Measurements from ENCODE around the gene ZNF135.

The ZNF135 gene

DNA sequence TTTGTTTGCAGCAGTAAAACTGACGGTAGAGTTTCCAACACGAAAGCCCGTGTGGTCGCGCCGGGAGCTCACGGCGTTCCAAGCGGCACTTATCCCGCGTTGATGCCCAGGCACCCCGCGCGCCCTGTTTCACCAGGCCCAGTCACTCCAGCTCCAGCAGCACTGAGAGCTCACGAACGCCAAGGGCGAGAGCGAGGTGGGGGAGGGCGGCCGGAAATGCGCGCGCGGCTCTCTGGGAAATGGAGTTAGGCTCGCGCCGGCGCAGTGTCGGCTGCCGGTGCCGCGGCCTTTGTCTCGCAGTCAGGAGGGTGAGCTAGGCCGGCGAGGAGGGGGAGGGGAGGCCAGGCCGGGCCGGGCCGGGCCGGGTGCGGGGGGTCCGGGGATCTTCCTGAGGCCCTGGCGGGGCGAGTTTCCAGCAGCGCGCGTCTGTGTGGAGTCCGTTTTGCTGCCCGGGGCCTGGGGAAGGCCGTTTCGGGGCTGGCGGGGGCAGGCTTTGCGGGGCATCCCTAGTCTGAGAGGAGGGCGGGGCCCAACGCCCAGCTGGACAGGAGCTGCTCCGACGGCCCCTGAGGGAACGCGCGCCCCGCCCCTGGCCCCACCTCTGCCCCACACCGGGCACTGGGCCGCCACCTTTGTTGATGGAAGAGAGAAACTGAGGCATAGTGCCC, at the start of gene ZNF135:
ZNF135 (plus strand) TSS at position 280 of the 668 bp plus-strand sequence. CDS start 721 bp downstream, outside the sequence.
- DNase-seq (ENCODE audit: low read depth in 2 of 3, low spot score in 1 of 3) = peak; percentile 13 to 37 (median 30)

DNA sequence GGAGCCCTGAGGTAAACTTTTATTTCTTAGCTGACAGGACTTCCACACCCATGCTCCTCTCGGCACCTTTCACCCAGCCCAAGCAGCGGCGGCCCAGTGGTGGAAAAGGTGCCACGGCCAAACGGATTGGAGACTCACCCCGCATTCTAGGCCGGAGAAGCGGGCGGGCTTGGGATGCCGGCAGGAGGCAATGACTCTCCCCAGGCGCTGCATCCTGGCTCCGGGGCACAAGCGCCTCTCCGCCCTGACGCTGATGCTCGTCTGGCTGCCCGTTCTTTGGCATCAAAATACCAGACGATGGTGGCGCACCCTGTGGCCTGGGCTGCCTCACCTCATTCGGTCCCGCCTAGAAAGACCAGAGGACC, 49.8 kb upstream of the ZNF135 start:
- DNase-seq (ENCODE audit: low read depth in 2 of 3, low spot score in 1 of 3) = no peak

DNA sequence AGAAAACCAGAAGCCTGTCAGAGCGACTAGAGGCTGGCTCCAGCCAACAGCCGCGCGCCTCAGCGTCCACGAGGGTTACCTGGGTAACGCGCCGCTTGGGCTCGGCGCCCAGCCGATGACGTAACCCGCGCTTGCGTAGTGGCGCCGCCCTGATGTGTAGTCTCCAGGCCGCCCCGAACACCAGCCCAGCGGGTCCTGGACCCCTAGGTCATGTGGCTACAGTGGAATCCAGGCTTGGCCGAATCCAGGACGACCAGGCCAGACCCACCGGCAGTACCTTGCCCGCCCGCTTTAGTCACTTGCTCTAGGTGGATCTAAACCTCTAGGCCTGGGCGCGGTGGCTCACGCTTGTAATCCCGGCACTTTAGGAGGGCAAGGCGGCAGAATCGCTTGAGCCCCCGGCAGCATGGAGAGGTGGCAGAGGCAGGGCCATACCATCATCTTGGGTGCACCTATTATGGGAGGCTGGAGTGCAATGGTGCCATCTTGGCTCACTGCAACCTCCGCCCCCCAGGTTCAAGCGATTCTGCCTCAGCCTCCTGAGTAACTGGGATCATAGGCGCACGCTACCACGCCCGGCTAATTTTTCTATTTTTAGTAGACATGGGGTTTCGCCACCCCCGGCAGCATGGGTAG, 49.3 kb upstream of the ZNF135 start:
- DNase-seq (ENCODE audit: low read depth in 2 of 3, low spot score in 1 of 3) = peak; percentile 29 to 41 (median 37)

DNA sequence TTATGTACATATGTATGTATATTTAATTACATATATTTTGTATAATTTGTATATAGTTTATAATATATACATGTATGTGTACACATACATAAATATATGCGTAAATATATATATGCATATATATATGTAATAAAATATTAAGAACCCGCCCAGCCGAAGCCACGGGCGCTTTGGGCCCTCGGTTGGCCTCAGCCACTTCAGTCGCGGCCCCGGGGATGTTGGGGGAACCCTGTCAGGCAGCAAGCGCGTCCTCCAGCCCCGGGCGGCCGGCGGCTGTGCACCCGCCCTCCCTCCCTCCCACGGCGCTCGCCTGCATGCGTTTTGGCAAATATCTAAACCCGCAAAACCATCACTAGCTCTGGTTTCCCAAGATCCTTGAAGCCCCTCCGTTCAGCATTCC, 48.6 kb upstream of the ZNF135 start:
- DNase-seq (ENCODE audit: low read depth in 2 of 3, low spot score in 1 of 3) = no peak

DNA sequence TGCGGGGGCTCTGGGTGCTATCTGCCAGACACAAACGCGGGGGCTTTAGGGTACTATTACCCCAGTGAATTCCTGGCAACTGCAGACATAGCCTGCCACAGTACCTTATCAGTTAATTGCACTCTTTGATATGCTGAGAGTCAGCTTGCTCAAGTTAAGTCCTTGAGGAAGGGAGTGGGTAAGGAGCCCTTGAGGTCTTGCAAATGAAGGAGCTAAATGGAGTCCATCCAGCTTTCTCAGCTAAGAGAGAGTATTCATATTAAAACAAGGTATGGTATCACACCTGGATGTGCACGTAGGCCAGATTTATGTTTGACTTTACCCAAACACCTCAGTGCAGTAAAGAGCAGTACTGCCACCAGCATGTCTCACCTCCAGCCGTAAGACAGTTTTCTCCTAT, 44.9 kb upstream of the ZNF135 start:
- no peak for DNase-seq (ENCODE audit: low read depth in 2 of 3, low spot score in 1 of 3)

DNA sequence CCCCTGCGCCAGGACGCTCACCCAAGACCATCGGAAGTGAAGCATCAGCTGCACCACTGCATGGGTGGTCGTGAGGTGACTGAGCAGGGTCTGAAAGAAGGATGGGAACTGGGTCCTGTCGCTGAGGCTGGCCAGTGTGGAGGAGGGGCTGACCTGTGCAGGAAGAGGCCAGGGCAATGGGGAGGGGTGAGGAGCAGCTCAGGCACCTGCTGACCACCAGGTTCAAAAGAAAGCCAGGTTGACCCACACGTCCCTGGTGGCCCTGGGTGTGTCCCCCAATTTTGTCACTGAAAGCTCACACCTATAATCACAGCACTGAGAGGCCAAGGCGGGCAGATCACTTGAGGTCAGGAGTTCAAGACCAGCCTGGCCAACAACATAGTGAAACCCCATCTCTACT, 39.0 kb upstream of the ZNF135 start:
- no peak for DNase-seq (ENCODE audit: low read depth in 2 of 3, low spot score in 1 of 3)

DNA sequence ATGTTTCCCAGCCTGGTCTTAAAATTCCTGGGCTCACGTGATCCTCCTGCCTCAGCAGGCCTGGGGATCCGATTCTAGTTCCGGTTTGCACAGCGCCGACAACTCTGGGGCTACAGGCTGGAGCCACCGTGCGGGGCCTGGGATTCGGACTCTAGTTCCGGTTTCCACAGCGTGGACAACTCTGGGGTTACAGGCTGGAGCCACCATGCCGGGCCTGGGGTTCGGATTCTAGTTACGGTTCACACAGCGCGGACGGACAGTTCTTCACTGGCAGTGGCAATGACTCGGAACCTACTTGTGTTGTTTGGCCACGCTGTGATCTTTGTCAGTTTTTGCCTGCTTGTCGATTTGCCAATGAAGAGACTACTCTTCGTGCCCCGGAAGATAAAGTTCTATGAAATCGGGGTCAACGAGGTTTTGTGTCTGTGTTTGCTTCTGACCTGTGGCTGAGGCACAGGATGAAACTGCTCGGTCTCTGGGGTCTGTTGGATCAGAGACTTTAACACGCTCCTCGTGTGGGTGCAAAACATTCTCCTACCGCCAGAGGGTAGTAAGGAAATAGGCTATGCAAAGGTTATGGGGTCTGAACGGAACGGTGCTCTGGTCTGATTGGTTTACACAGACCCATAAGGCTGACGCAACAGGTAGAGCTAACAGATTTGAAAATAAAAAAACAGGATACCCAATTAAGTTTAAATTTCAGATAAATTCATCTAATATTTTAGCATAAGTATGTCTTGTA, 37.4 kb upstream of the ZNF135 start:
- peak in 2 of 3 donors; percentile 10 to 12 for DNase-seq (ENCODE audit: low read depth in 2 of 3, low spot score in 1 of 3)

DNA sequence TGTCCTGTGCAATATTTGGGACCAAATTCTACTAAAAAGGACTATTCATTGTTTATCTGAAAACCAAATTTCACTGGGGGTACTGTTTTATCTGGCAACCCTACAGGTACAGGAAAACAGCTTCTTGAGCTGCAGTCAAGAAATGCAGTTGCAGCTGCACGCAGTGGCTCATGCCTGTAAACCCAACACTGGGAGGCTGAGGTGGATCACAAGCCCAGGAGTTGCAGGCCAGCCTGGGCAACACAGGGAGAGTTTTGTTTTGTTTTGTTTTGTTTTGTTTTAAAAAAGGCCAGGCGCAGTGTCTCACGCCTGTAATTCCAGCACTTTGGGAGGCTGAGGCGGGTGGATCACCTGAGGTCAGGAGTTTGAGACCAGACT, 36.8 kb upstream of the ZNF135 start:
- no peak for DNase-seq (ENCODE audit: low read depth in 2 of 3, low spot score in 1 of 3)

DNA sequence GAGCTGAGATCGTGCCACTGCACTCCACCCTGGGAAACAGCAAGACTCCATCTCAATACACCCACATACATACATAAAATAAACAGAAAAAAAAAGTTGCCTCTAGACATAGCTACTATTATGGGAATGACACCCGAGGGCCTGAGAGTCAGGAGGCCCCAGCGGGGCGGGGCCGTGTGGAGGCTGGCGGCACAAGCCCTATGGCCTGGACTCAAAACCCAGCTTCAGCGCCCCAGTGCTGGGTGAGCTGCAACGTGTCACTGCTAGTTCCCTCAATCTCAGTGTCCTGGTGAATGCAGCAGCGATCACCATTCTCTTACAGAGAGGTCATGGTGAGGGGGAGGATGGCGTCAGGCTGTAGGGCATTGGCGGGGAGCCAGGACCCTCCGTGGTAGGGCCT, 34.4 kb upstream of the ZNF135 start:
- DNase-seq (ENCODE audit: low read depth in 2 of 3, low spot score in 1 of 3) = no peak

DNA sequence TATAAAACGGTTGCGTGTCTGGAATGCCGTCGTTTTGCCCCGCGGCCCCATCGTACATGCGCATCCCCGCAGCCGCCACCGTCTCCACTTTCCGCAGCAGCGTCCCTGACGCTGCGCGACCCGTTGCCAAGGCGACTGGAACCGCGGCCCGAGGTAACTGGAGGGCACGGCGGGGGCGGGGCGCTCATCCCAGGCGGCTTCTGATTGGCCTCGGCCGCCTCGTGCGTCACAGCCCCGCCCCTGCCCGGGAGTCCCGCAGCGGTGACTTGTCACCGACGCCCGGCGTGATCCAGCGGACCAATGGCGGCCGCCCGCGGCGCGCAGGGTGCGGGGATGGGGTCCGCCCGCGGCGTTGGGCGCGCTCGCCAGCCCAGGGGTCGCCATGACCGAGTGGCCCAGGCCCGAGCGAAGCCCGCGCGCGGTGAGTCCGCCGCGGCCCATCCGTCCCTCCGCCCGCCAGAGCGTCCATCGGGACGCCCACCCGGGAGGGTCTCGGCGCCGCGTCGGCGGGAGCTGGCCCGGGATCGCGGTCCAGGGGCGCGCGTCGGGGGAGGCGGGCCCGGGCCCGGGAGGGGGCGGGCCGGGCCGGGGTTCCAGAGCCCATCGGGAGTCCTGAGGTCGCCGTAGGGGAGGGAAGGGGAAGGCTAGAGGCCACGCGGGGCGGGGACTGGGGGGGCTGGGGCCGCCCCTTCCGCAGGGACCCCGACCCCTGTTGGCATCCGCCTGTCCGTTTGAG, 25.2 kb upstream of the ZNF135 start, which contains the start of gene ZSCAN1:
ZSCAN1 (plus strand) TSS at position 285 of the 736 bp plus-strand sequence. CDS start 3,812 bp downstream, outside the sequence.
- DNase-seq (ENCODE audit: low read depth in 2 of 3, low spot score in 1 of 3) = peak in 1 of 3 donors; percentile 24

DNA sequence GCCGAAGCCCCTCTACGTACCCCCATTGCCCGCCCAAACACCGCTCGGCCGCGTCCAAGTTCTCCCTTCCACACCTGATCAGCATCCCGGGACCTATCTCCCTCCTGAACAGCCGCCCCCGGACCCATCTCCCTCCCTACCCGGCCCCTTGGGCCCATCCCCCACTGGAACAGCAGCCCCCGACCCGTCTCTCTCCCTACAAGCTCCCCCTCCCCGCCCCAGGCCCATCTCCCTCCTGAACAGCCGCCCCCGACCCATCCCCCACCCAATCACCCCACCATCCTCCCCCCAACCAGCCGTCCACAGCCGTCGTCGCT, 24.6 kb upstream of the ZNF135 start:
- DNase-seq (ENCODE audit: low read depth in 2 of 3, low spot score in 1 of 3) = no peak

DNA sequence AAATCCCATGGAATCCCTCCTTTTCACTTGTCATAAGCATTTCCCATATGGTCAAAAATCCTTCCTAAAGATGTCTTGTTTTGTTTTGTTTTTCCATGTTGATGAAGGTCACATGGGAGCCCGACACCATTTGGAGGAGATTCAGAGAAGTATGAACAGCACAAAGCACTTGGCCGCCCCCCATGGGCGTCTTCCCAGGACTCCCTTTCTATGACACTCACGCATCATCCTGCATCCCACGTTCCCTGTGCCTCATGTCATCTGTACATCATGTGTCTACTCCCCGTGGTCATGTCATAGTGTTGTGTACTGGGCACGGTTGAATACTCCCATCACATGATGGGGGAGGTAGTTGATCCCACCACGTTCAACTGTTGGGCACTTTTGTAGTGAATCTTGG, 23.2 kb upstream of the ZNF135 start:
- no peak for DNase-seq (ENCODE audit: low read depth in 2 of 3, low spot score in 1 of 3)

DNA sequence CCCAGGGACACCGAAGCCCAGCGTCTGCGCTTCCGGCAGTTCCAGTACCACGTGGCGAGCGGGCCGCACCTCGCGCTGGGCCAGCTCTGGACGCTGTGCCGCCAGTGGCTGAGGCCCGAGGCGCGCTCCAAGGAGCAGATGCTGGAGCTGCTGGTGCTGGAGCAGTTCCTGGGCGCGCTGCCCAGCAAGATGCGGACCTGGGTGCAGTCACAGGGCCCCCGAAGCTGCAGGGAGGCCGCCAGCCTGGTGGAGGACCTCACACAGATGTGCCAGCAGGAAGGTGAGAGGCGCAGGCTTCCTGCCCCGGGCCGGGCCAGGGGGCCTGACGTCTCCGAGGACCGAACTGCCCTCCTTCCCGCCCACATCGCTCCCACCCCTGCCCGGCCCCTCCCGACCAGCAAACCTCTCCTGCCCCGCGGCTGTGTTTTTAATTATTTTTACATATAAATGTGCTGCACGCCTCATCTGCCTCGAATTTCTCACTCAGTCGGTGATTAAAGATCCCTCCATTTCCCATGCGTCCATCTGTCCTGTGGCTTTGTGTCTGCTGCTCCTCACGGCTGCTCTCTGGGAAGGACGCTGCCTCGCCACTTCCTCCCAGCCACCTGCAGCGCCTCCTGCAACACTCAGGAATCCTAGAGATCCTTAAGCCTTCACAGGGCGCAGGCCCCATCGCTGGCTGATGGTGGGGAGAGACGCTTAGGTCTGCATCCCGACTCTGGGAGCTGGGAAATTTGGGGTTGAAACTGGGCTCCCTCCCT, 21.0 kb upstream of the ZNF135 start:
- no peak for DNase-seq (ENCODE audit: low read depth in 2 of 3, low spot score in 1 of 3)

DNA sequence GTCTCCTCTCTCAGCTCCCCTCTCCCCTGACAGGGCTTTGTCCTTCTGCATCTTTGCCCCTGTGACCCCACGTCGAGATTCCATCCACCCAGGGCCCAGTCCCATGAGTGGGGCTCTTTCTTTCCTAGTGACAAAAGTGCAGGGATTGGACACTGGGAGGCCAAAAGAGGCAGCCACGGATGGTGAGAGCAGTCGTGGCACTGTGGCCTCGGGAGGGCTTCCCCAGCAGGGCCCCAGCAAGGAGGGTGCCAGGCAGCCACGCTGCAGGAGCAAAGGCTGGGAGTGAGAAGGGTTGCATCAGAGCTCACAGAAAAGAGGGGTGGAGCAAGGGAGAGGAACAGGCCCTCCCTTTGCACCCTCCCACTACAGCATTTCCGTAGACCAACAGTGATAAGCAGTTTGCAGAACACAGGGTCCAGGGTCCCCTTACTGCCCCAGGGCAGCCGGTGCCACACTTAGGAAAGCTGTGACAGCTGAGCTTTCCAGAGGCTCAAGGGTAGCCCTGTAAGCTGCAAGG, 20.3 kb upstream of the ZNF135 start:
- DNase-seq (ENCODE audit: low read depth in 2 of 3, low spot score in 1 of 3) = no peak

DNA sequence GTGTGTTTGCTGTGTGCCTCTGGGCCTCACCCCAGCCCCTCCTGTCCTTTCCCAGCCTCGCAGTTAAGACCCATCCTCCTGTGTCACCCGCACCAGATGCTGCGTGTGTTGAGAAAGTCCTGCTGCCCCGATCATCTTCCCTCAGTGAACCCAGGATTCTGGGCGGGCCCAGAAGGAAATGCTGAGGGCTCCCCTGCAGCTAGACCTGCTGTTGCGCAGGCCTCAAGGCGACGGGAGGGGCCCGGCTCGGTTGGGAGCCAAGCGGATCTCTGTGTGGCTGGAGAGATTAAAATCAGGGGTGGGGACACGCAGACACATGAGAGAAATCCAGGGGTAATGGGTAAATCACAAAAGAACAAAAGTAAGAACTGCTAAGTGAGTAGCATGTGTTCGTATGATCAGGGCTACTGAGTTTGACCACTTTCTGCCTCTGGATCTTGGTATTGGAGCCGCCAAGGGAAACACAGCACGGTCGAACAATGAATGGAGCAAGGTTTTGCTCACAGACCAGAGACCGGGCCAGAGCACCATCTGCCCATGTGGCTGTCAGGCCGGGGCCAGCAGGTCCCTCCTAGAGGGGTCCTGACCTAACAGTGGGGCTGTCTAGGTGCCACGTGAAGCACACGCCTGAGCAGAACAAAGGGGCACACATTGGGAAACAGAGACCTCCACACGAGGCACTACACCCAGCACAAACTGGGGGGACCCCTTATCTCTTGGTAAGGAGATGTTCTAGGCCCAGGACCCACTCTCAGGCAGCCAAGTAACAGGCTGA, 18.1 kb upstream of the ZNF135 start:
- no peak for DNase-seq (ENCODE audit: low read depth in 2 of 3, low spot score in 1 of 3)

DNA sequence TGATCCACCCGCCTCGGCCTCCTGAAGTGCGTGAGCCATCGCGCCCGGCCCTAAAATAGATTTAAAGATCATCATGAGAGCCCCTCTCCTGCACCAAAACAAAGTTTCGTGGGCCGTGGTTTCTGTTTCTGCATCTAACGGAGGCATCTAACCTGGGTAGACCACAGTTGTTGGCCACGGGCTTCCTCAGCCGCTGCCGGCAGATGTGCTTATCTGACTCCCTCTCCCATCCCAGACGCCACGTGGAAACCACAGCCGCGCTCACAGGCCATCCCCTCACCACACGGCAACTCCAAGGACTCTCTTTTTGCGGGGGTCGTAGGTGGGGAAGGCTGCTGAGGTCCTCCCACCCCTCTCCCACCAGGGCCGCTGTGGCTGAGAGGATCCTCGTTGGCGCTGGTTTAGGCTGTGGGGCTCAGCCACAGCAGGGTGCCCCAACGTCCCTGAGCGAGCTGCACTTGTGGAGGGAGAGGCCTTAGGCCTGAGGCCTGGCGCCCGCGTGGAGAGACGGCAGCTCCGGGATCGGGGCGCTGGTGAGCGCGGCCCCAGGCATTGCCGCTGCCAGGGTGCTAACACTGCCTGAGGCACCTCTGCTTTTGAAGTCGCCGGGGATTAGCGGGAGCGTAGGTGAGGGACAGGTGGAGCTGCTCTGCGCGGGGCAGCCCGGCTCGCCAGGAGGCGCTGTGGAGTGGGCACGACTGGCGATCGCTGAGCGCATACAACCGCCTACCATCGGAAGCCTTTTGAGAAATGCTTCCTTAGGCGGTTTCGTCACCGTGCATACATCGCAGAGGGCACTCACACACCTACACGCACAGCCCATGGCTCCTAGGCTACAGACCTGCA, 16.4 kb upstream of the ZNF135 start:
- no peak for DNase-seq (ENCODE audit: low read depth in 2 of 3, low spot score in 1 of 3)

DNA sequence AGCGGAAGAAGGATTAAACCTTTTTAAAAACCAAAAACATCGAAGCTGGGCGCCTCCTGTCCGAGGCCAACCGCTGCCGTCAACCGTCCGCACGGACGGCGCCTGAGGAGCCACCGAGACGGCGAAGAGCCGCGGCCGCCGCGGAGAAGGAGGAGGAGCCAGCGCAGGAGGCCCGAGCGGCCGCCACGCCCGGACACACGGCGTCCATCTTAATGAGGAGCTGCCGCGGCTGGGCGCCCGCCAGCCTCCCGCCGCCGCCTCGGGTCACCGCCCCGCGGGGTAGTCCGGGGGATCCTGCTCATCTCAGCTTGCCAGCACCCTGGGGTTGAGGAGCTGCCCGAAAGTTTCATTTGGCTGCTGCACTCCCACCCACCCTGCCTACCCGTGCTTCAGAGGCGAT, 14.7 kb upstream of the ZNF135 start:
- no peak for DNase-seq (ENCODE audit: low read depth in 2 of 3, low spot score in 1 of 3)

DNA sequence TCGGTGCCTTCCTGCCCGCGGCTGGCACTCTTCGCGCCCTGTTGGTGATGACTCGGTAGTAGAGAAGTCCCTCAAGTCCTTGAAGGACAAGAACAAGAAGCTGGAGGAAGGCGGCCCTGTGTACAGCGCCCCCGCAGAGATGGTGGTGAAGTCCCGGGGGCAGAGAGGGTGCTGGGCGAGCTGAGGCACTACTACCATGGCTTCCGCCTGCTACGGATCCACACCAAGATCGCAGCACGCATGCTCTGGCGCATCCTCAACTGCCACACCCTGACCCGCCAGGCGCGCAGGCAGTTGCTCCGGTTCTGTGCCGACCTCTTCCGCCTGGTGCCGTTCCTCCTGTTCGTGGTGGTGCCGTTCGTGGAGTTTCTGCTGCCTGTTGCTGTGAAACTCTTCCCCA, 14.2 kb upstream of the ZNF135 start:
- DNase-seq (ENCODE audit: low read depth in 2 of 3, low spot score in 1 of 3) = no peak

DNA sequence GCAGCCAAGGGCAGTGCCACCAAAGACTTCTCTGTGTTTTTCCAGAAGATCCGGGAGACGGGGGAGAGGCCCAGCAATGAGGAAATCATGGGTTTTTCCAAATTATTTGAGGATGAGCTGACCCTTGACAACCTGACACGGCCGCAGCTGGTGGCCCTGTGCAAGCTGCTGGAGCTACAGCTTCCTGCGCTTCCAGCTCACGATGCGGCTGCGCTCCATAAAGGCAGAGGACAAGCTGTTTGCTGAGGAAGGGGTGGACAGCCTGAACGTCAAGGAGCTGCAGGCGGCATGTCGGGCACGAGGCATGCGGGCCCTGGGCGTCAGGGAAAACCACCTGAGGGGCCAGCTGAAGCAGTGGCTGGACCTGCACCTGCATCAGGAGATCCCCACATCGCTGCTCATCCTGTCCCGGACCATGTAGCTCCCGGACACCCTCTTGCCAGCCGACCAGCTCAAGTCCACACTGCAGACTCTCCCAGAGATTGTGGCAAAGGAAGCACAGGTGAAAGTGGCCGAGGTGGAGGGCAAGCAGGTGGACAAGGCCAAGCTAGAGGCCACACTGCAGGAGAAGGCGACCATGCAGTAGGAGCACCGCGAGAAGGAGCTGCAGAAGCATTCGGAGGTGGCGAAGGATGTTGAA, 13.6 kb upstream of the ZNF135 start:
- DNase-seq (ENCODE audit: low read depth in 2 of 3, low spot score in 1 of 3) = no peak
